Activated CD4-positive, alpha-beta memory T cell treated with anti-CD3 and anti-CD28 coated beads, Interleukin-2, amount 10 ng/mL, durations not matched to agents 7 days and 5 days (primary cell): ENCODE measurements around the gene PRR20E. TPM values are rescaled to one million over a fixed set of nuclear protein-coding genes. Genes with fewer than 3 reads are reported as not detected.

Experiments
- total RNA-seq, 2 experiments: library from RNA; stranded (reverse); gene quantifications; one replicate each; pipeline ENCODE4 v1.2.3, GENCODE V29; 2021

PRR20E gene
- total RNA-seq, 2 experiments from 2014 or later = not detected

Other genes starting within 250 kb of the PRR20E start
- gene PRR20A, start 26.3 kb upstream of the PRR20E start, total RNA-seq = not detected
- not detected for gene PRR20B, start 19.7 kb upstream of the PRR20E start, total RNA-seq
- not detected for gene PRR20C, start 13.1 kb upstream of the PRR20E start, total RNA-seq
- not detected for gene PRR20D, start 6.6 kb upstream of the PRR20E start, total RNA-seq